Measurements from ENCODE around the gene ALDH2.
A peak's percentile ranks its signal among the peaks of the same experiment; 100 is the strongest.
"Not testable (repeated sequence)": the region's sequence is repeated elsewhere in the genome, so short reads cannot be mapped to it uniquely, and the experiment has no call there.

Gene ALDH2

DNA sequence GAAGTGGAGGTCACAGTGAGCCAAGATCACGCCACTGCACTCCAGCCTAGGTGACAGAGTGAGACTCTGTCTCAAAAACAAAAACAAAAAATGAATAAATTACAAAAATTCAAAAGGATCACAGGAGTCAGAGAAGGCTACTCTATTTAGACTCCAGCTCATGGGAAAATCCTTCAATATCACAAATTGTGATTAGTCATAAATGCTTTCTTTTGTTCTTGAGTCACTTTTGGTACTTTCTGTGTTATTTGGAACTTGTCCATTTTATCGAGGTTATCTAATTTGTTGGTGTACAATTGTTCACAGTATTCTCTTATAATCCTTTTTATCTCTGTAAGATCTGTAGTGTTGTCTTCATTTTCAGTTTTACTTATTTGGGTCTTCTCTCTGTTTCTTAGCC lies 18.9 kb downstream of the ALDH2 start:
- DNase-seq (ENCODE audit: low read depth in 2 of 3, low spot score in 1 of 3): no peak

DNA sequence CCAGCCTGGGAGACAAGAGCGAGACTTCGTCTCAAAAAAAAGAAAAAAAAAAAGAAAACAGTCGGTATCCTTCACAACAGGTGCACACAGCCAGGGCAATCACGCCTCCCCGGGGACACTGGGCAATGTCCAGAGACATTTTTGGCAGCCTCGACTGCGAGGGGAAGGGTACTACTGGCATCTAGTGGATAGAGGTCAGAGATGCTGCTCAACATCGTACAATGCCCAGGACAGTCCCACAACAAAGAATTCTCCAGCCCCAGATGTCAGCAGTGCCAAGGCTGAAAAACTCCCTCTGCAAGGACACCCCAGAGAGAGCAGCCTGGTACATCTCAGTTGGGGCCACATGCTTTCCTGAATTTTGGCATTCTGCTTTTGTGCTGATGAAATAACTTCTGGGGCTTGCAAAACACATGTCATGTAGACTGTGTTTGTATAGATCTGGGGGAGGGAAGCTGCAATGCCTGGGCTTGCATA lies 21.5 kb downstream of the ALDH2 start:
- DNase-seq (ENCODE audit: low read depth in 2 of 3, low spot score in 1 of 3): no peak

DNA sequence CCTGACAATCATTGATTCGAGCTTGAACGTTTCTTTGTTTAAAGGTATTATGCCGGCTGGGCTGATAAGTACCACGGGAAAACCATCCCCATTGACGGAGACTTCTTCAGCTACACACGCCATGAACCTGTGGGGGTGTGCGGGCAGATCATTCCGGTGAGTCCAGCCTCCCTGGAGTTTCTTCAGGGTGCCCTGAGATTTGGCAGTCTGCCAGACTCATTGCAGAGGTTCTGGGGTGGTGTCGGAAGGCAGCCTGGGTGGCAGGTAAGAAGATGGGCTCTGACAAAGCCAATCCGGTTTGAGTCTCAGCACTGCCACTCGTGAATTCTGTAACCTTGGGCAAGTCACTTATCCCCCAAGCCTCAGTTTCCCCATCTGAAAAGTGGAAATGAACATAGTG lies 23.0 kb downstream of the ALDH2 start:
- no peak for DNase-seq (ENCODE audit: low read depth in 2 of 3, low spot score in 1 of 3)

GRCh38 chr12:111791507-111791906 lies 24.8 kb downstream of the ALDH2 start:
- no peak for DNase-seq (ENCODE audit: low read depth in 2 of 3, low spot score in 1 of 3)

DNA sequence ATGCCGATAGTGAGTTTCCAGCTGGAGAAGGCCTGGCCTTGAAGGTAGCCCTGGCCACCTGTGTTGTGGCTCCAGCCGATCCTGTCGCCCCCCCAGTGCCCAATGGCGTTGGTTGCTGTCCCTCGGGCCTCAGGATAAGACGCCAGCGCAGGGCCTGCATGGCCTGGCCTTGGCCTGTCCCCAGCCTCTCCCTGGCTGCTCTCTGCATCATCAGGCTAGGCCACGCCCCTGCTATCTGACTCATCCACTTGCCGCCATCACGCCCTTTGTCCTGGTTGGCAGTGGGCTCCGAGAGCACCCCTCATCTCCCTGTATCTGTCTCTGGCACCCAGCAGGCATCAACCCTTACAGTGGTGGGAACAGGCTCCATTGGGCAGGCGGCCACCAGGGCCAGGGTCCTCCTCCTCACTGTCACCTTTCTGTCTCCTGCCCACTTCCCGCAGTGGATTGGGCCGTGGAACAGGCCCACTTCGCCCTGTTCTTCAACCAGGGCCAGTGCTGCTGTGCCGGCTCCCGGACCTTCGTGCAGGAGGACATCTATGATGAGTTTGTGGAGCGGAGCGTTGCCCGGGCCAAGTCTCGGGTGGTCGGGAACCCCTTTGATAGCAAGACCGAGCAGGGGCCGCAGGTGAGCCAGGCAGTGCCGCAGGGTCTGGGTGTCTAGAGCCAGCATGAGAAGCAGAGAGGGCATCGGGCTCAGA lies 25.6 kb downstream of the ALDH2 start:
- no peak for DNase-seq (ENCODE audit: low read depth in 2 of 3, low spot score in 1 of 3)

GRCh38 chr12:111792856-111793235 lies 26.1 kb downstream of the ALDH2 start:
- no peak for DNase-seq (ENCODE audit: low read depth in 2 of 3, low spot score in 1 of 3)

DNA sequence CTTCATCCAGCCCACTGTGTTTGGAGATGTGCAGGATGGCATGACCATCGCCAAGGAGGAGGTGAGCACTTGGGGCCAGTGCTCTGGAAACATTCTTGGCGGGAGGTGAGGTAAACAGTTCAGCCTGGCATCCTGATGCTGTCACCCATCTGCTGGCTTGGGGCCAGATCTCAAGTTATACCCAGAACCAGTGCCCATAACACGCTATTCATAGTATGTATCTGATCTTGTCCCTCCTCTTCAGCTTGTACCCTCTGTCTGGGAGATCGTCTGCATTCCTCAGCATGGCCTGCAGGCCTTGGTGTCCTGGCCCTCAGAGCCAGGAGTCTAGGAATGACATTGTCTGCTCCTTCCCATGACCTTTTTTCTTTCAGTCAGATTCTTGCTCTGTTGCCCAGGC lies 31.4 kb downstream of the ALDH2 start:
- DNase-seq (ENCODE audit: low read depth in 2 of 3, low spot score in 1 of 3): no peak

DNA sequence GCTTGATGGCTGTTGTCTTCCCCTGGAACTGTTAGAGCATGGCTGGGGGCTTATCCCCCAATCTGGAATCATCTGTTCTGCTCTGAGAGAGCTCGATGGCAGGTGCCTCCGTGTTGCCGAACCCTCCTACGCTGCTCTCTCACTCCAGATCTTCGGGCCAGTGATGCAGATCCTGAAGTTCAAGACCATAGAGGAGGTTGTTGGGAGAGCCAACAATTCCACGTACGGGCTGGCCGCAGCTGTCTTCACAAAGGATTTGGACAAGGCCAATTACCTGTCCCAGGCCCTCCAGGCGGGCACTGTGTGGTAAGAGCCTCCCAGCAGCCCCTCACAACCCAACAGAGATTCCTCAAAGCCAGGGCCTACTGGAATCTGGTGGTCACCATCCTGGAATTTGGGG lies 33.0 kb downstream of the ALDH2 start:
- no peak for DNase-seq (ENCODE audit: low read depth in 2 of 3, low spot score in 1 of 3)

DNA sequence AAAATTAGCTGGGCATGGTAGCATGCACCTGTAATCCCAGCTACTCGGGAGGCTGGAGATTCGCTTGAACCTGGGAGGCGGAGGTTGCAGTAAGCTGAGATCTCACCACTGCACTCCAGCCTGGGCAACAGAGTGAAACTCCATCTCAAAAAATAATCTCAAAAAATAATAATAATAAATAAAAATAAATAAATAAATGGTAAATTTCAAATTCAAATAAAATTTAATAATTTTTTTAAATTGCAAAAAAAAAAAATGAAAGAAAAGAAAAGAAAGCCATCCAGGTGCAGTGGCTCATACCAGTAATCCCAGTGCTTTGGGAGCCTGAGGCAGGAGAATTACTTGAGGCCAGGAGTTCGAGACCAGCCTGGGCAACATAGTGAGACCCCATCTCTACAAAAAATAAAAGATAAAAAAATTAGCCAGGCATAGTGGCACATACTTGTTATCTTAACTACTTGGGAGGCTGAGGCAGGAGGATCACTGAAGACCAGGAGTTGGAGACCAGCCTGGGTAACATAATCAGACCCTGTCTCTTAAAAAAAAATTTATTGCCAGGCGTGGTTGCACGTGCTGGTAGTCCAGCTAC lies 36.4 kb downstream of the ALDH2 start:
- no peak for DNase-seq (ENCODE audit: low read depth in 2 of 3, low spot score in 1 of 3)

- no peak for DNase-seq (ENCODE audit: low read depth in 2 of 3, low spot score in 1 of 3)
Measured at GRCh38 chr12:111803851-111804250, 37.1 kb downstream of the ALDH2 start.

- no peak for DNase-seq (ENCODE audit: low read depth in 2 of 3, low spot score in 1 of 3)
Measured at GRCh38 chr12:111806304-111806703, 39.6 kb downstream of the ALDH2 start.

DNA sequence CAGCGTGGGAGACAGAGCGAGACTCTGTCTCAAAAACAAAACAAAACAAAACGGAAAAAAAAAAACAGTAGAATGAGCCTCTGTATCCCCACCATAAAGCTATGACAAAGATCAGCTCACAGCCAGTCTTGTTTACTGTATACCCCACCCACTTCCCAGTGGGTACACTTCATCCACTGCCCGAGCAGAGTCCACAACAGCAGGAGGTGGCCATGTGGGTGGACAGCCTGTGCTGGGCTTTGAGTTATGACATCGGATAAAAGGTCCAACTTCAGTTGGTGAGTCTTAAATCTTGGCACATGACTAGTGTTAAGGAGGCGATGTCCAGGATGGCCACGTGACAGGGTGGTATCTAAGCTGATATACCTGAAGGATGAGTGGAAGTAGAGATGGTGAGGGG lies 40.5 kb downstream of the ALDH2 start:
- no peak for DNase-seq (ENCODE audit: low read depth in 2 of 3, low spot score in 1 of 3)

GRCh38 chr12:111812881-111813741 lies 46.4 kb downstream of the ALDH2 start:
- peak; percentile 49 to 60 (median 54) for DNase-seq (ENCODE audit: low read depth in 2 of 3, low spot score in 1 of 3)

GRCh38 chr12:111816065-111816615 lies 49.4 kb downstream of the ALDH2 start:
- DNase-seq (ENCODE audit: low read depth in 2 of 3, low spot score in 1 of 3): no peak

- not testable (repeated sequence) for DNase-seq (ENCODE audit: low read depth in 2 of 3, low spot score in 1 of 3)
Measured at GRCh38 chr12:111816898-111817297, 50.2 kb downstream of the ALDH2 start.

DNA sequence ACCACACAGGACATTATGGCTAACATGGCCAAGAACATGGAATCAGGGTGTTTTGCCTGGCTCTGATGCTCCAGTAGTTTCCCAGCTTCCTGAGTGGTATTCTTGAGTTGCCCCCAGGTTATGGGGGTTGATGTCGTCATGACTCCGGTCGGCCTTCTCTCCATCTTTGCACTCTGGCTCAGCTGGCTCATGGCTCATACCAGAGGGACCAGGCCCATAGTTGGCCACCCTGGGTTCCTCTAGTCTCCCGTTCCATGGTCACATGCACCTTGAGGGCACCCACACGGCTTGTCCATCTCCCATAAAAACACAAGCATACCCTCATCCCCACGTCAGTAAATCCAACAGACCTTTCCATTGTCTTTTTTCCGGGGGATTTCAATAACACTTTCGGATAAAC lies 51.6 kb downstream of the ALDH2 start:
- no peak for DNase-seq (ENCODE audit: low read depth in 2 of 3, low spot score in 1 of 3)

- no peak for DNase-seq (ENCODE audit: low read depth in 2 of 3, low spot score in 1 of 3)
Measured at GRCh38 chr12:111819191-111820158, 52.7 kb downstream of the ALDH2 start.

GRCh38 chr12:111820828-111821227 lies 54.1 kb downstream of the ALDH2 start:
- not testable (repeated sequence) for DNase-seq (ENCODE audit: low read depth in 2 of 3, low spot score in 1 of 3)

DNA sequence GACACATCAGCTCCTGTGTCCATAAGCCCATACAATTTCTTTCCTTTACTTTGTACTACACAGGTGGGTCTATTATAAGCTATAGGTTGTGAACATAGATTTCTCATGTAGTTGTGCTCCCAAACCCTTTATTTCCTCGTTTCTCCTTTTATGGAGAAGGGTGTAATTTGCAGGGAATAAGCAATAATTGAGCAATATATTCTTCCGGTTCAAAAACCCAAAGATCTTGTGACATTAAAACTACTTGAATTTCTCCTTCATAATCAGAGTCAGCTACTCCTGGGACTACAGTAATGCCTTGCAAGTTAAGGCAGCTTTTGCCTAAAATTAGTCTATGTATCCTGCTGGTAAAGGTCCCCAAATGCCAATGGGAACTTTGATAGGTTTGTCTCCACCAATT lies 56.2 kb downstream of the ALDH2 start:
- DNase-seq (ENCODE audit: low read depth in 2 of 3, low spot score in 1 of 3): no peak

DNA sequence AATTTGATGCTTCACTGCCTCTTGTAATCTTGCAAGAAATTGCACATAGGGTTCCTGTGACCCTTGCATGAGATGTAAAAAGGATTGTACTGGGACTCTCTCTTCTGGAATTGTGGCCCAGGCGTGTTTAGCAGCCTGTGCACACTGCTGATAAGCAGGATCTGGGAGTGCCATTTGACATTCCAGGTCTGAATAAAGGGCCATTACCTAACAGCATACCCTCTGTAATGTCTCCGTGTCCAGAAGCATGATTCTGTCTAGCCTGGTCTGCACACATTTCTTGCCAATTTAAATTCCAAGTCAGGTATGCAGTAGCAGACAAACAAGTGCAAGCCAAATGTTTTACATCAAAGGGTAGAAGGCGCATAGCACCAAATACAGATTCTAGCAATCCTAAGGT lies 57.2 kb downstream of the ALDH2 start:
- DNase-seq (ENCODE audit: low read depth in 2 of 3, low spot score in 1 of 3): no peak

GRCh38 chr12:111824312-111824711 lies 57.6 kb downstream of the ALDH2 start:
- DNase-seq (ENCODE audit: low read depth in 2 of 3, low spot score in 1 of 3): not testable (repeated sequence)
